H9 (cell line): ENCODE data around the gene EIF5A2. TPM values are rescaled to one million over a fixed set of nuclear protein-coding genes. Genes with fewer than 3 reads are reported as not detected.

Source experiments
- DNase-seq: peaks from one replicate; pipeline ENCODE4 v3.0.0-alpha.2; 2017
- H2AFZ ChIP-seq: one replicate; pipeline ENCODE4 v1.6.1; 2013; ENCODE audit warnings: mild to moderate bottlenecking, low read length, control low read depth, moderate library complexity
- H2AK5ac ChIP-seq: 2 replicates; pipeline ENCODE4 v1.6.1; 2013; ENCODE audit warnings: low read length, control low read depth, mixed read lengths; ENCODE audit not compliant: insufficient read length
- H2BK120ac ChIP-seq: one replicate; pipeline ENCODE4 v1.6.1; 2013; ENCODE audit warnings: low read depth, mild to moderate bottlenecking, low read length, control low read depth, inconsistent platforms; ENCODE audit not compliant: poor library complexity, severe bottlenecking
- H2BK12ac ChIP-seq: 2 replicates; pipeline ENCODE4 v1.6.1; 2013; ENCODE audit warnings: low read length, control low read depth, mixed read lengths, low read depth; ENCODE audit not compliant: insufficient read length
- H2BK15ac ChIP-seq: 2 replicates; pipeline ENCODE4 v1.6.1; 2013; ENCODE audit warnings: low read depth, low read length, control low read depth
- H2BK20ac ChIP-seq: one replicate; pipeline ENCODE4 v1.6.1; 2013; ENCODE audit warnings: low read depth, mild to moderate bottlenecking, low read length, control low read depth, inconsistent platforms; ENCODE audit not compliant: poor library complexity, severe bottlenecking
- H2BK5ac ChIP-seq: 2 replicates; pipeline ENCODE4 v1.6.1; 2013; ENCODE audit warnings: low read length, control low read depth, mixed read lengths; ENCODE audit not compliant: insufficient read length
- H3K14ac ChIP-seq: 2 replicates; pipeline ENCODE4 v1.6.1; 2013; ENCODE audit warnings: low read length, control low read depth; ENCODE audit not compliant: insufficient read depth
- H3K18ac ChIP-seq: 2 replicates; pipeline ENCODE4 v1.6.1; 2013; ENCODE audit warnings: low read depth, mild to moderate bottlenecking, mixed read lengths, low read length, control low read depth; ENCODE audit not compliant: insufficient read length
- H3K23ac ChIP-seq: 2 replicates; pipeline ENCODE4 v1.6.1; 2013; ENCODE audit warnings: low read length, control low read depth, mixed read lengths, low read depth; ENCODE audit not compliant: insufficient read length
- H3K23me2 ChIP-seq: 2 replicates; pipeline ENCODE4 v1.6.1; 2013; ENCODE audit warnings: low read depth, mild to moderate bottlenecking, mixed read lengths, low read length, control low read depth; ENCODE audit not compliant: insufficient read length, poor library complexity, severe bottlenecking
- H3K27ac ChIP-seq: 2 replicates; pipeline ENCODE4 v1.5.1; 2013; ENCODE audit warnings: low read length, control low read depth, mixed read lengths, low read depth; ENCODE audit not compliant: insufficient read length
- H3K27me3 ChIP-seq: 2 replicates; pipeline ENCODE4 v1.6.1; 2013; ENCODE audit warnings: low read length, control low read depth, inconsistent platforms; ENCODE audit not compliant: insufficient read depth
- H3K4ac ChIP-seq: 2 replicates; pipeline ENCODE4 v1.6.1; 2013; ENCODE audit warnings: low read depth, mild to moderate bottlenecking, control low read depth, inconsistent platforms, low read length, moderate library complexity
- H3K4me1 ChIP-seq: 2 replicates; pipeline ENCODE4 v1.6.1; 2013; ENCODE audit warnings: low read length, control low read depth, inconsistent platforms; ENCODE audit not compliant: insufficient read depth
- H3K4me2 ChIP-seq: 2 replicates; pipeline ENCODE4 v1.6.1; 2013; ENCODE audit warnings: low read length, control low read depth, mixed read lengths; ENCODE audit not compliant: insufficient read length, insufficient read depth
- H3K56ac ChIP-seq: 2 replicates; pipeline ENCODE4 v1.6.1; 2013; ENCODE audit warnings: low read depth, mild to moderate bottlenecking, mixed read lengths, low read length, control low read depth; ENCODE audit not compliant: insufficient read length
- H3K79me1 ChIP-seq: 2 replicates; pipeline ENCODE4 v1.6.1; 2013; ENCODE audit warnings: low read depth, mild to moderate bottlenecking, moderate library complexity, low read length, control low read depth, inconsistent platforms; ENCODE audit not compliant: insufficient read depth, poor library complexity, severe bottlenecking
- H3K79me2 ChIP-seq: 2 replicates; pipeline ENCODE4 v1.6.1; 2013; ENCODE audit warnings: low read length, control low read depth, inconsistent platforms; ENCODE audit not compliant: insufficient read depth
- H3K9ac ChIP-seq: 2 replicates; pipeline ENCODE4 v1.6.1; 2013; ENCODE audit warnings: low read length, control low read depth, mixed read lengths; ENCODE audit not compliant: insufficient read length; ENCODE audit errors: extremely low read depth
- H3K9me3 ChIP-seq: one replicate; pipeline ENCODE4 v1.6.1; 2013; ENCODE audit warnings: low read depth, low read length, inconsistent platforms; ENCODE audit not compliant: control insufficient read depth
- H3T11ph ChIP-seq: one replicate; pipeline ENCODE4 v1.6.1; 2013; ENCODE audit warnings: mild to moderate bottlenecking, low read length, control low read depth, inconsistent platforms
- H4K20me1 ChIP-seq: one replicate; pipeline ENCODE4 v1.6.1; 2013; ENCODE audit not compliant: control insufficient read depth, insufficient read length, insufficient read depth
- H4K5ac ChIP-seq: 2 replicates; pipeline ENCODE4 v1.6.1; 2013; ENCODE audit warnings: low read depth, mild to moderate bottlenecking, mixed read lengths, low read length, control low read depth; ENCODE audit not compliant: insufficient read length
- H4K8ac ChIP-seq: replicated peaks from 2 replicates; pipeline ENCODE4 v1.6.1; 2013; ENCODE audit warnings: low read length, control low read depth, mixed read lengths, low read depth; ENCODE audit not compliant: insufficient read length
- H4K91ac ChIP-seq: 2 replicates; pipeline ENCODE4 v1.6.1; 2013; ENCODE audit warnings: low read depth, mild to moderate bottlenecking, moderate library complexity, mixed read lengths, low read length, control low read depth; ENCODE audit not compliant: insufficient read length
- H3K27ac Mint-ChIP-seq, 3 experiments: 2 replicates in 2 of 3; 3 replicates in 1 of 3; pipeline ENCODE4 v1.8.0; 2020 to 2021; ENCODE audit warnings: mixed read lengths in 3 of 3, mild to moderate bottlenecking in 1 of 3, moderate library complexity in 1 of 3
- H3K27me3 Mint-ChIP-seq: 2 replicates; pipeline ENCODE4 v1.8.0; 2021; ENCODE audit warnings: low read depth, mild to moderate bottlenecking, moderate library complexity, mixed read lengths
- H3K36me3 Mint-ChIP-seq, 3 experiments: 2 replicates in 2 of 3; 3 replicates in 1 of 3; pipeline ENCODE4 v1.8.0; 2020 to 2021; ENCODE audit warnings: low read depth in 3 of 3, mixed read lengths in 3 of 3; ENCODE audit not compliant: insufficient read depth in 1 of 3
- H3K4me1 Mint-ChIP-seq, 2 experiments: 2 replicates each; pipeline ENCODE4 v1.8.0; 2020; ENCODE audit warnings: mixed read lengths in 2 of 2
- H3K4me3 Mint-ChIP-seq, 2 experiments: 2 replicates in 1 of 2; 3 replicates in 1 of 2; pipeline ENCODE4 v1.8.0; 2020 to 2021; ENCODE audit warnings: mild to moderate bottlenecking in 2 of 2, mixed read lengths in 2 of 2, moderate library complexity in 1 of 2
- H3K9me3 Mint-ChIP-seq, 2 experiments: 2 replicates in 1 of 2; 3 replicates in 1 of 2; pipeline ENCODE4 v1.8.0; 2020; ENCODE audit warnings: mild to moderate bottlenecking in 2 of 2, mixed read lengths in 2 of 2, moderate library complexity in 1 of 2
- CTCF ChIP-seq: fragments of 200-600 bp; sonication (generic); conservative IDR thresholded peaks from 3 replicates; pipeline ENCODE4 v1.8.0; 2021; ENCODE audit warnings: antibody characterized with exemption, mild to moderate bottlenecking
- WGBS: extraction: QIAGEN DNeasy Blood & Tissue Kit; methylation state at CpG from one replicate; pipeline ENCODE4 v1.1.7; 2013; ENCODE audit warnings: missing lambda C conversion rate, low lambda C conversion rate, mixed read lengths; ENCODE audit not compliant: insufficient read length; ENCODE audit errors: extremely low coverage; 5-methylcytosine and 5-hydroxymethylcytosine counted together
- total RNA-seq: library from RNA; stranded (reverse); gene quantifications from 2 replicates; pipeline ENCODE4 v1.2.1, GENCODE V29; 2021

Gene EIF5A2
- total RNA-seq, 1 experiment from 2014 or later = 7.7 TPM

- H3K23ac ChIP-seq = no peak overlapping the region
- Mint-ChIP-seq H3K27me3 (no peaks in the 10 kb centered on the region), H3K27ac (no peak overlapping the region), H3K4me3 (no peak overlapping the region), H3K9me3 (peaks cover 4 to 8% of the 10 kb centered on the region in 2 experiments; a peak in 3 of 5 replicates), H3K4me1 (peaks cover 13 to 16% of the 10 kb centered on the region in 2 experiments), H3K36me3 (0 out of 7 replicates have a peak, but pooled peaks cover 0 to 4% (median 0%) of the 10 kb centered on the region in 3 experiments)
- no peak overlapping the region for H2BK5ac ChIP-seq
- H3K9me3 ChIP-seq = peaks cover 7% of the 10 kb centered on the region
- no peak overlapping the region for H3K18ac ChIP-seq
- H2AFZ ChIP-seq = no peak overlapping the region
- H3K4me2 ChIP-seq = no peak overlapping the region
- H3K79me2 ChIP-seq = no peaks in the 10 kb centered on the region
- no peak overlapping the region for H2BK15ac ChIP-seq
- H3K27me3 ChIP-seq = no peaks in the 10 kb centered on the region
- no peak overlapping the region for H2BK20ac ChIP-seq
- H3T11ph ChIP-seq = no peak overlapping the region
- no peaks in the 10 kb centered on the region for H3K23me2 ChIP-seq
- H4K5ac ChIP-seq = no peak overlapping the region
- H4K20me1 ChIP-seq = no peaks in the 10 kb centered on the region
- no peak for DNase-seq
- H2BK12ac ChIP-seq = no peak overlapping the region
- H3K79me1 ChIP-seq = no peaks in the 10 kb centered on the region
- H3K14ac ChIP-seq = no peak overlapping the region
- no peak overlapping the region for H3K56ac ChIP-seq
- H3K4me1 ChIP-seq = peaks cover 4% of the 10 kb centered on the region; the same call in 1 of the 2 replicates
- H3K27ac ChIP-seq = no peak overlapping the region
- H2BK120ac ChIP-seq = no peak overlapping the region
- H3K9ac ChIP-seq = no peak overlapping the region
- no peak overlapping the region for H3K4ac ChIP-seq
- WGBS = no CpG with 5 or more reads among the region's 2 CpGs
- H2AK5ac ChIP-seq = no peak overlapping the region
- H4K91ac ChIP-seq = no peak overlapping the region
- H4K8ac ChIP-seq = no peak overlapping the region
- no peak for TF ChIP-seq CTCF
These were observed 68.1 kb downstream of the EIF5A2 start for GRCh38 chr3:170840291-170840859.
